GM18861 (cell line): ENCODE measurements around the gene PLCXD3.
"Not testable (repeated sequence)": the region's sequence is repeated elsewhere in the genome, so short reads cannot be mapped to it uniquely, and the experiment has no call there.

Experiments
- ATAC-seq: cut with Tn5 transposase; IDR thresholded peaks from one replicate; pipeline ENCODE4 v1.9.1; 2021; ENCODE audit not compliant: unreplicated experiment

The PLCXD3 gene

DNA sequence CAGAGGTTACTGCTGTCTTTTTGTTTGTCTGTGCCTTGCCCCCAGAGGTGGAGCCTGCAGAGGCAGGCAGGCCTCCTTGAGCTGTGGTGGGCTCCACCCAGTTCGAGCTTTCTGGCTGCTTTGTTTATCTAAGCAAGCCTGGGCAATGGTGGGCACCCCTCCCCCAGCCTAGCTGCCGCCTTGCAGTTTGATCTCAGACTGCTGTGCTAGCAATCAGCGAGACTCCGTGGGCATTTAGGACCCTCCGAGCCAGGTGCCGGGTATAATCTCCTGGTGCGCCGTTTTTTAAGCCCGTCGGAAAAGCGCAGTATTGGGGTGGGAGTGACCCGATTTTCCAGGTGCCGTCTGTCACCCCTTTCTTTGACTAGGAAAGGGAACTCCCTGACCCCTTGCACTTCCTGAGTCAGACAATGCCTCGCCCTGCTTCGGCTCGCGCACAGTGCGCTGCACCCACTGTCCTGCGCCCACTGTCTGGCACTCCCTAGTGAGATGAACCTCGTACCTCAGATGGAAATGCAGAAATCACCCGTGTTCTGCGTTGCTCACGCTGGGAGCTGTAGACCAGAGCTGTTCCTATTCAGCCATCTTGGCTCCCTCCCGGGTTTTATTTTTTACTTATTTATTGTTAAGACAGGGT is 16.8 kb downstream of the PLCXD3 start:
- not testable (repeated sequence) for ATAC-seq

GRCh38 chr5:41485533-41485932 is 24.9 kb downstream of the PLCXD3 start:
- ATAC-seq = no peak

DNA sequence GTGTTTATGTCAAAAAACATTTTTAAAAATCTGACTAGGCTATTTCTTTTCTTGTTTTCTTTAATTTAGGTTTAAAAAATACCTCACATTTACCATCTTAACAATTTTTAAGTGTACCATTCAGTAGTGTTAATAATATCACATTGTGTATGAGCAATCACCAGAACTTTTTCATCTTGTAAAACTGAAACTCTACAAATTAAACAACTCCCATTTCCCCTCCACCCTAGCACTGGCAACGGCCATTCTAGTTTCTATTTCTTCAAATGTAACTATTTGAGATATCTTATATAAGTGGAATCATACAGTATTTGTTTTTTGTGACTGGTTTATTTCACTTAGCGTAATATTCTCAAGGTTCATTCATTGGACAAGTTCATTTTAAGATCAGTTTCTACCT is 27.7 kb downstream of the PLCXD3 start:
- no peak for ATAC-seq

DNA sequence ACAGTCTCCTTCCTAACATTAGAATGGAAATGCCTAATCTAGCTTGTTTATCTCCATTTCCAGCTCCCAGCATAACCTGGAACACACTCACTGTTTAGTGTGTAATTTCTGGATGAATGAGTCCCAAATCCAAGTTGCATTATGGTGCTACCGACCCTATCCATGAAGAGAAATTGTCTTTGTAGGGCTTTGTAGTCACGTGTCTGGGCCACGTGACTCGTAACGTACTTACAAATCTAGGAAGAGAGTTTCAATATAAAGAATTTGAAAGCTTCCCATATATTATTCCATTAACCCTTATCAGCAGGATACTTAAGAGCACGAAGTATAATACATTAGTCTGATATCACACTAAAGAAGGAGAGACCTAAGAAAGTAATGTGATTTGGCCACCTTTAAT is 28.2 kb downstream of the PLCXD3 start:
- no peak for ATAC-seq

- not testable (repeated sequence) for ATAC-seq
These were observed 38.7 kb downstream of the PLCXD3 start for GRCh38 chr5:41471571-41472208.

DNA sequence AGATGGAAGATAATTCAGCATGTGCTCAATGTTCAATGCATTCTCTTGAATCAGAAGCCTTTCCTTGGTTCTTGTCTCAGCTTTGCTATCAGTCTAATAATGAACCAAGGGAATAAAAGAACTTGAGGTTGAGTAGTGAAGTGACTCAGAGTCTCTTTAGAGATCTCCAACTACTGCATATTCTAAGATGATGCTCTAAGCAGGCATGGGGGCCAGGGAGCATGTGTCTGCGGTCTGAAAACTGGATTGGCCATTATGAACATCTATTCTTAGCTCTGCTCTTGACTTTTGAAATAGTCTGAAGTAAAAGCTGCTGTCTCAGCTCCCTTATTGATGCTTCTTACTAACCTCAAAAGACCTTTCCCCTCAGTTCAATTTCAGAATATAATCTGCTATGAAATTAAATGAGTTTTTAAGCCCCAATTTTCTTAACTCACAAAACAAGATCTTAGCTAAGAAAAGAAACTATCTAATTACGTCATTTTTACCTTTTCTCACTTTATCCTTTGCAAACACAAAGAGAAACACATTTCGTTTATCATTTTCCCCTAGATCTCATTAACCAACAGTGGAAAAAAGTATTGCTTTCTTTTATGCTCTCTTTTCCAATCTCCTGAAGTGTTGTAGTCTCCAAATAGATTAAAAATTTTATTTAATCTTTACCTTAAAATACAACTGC is 44.8 kb downstream of the PLCXD3 start:
- ATAC-seq = no peak

DNA sequence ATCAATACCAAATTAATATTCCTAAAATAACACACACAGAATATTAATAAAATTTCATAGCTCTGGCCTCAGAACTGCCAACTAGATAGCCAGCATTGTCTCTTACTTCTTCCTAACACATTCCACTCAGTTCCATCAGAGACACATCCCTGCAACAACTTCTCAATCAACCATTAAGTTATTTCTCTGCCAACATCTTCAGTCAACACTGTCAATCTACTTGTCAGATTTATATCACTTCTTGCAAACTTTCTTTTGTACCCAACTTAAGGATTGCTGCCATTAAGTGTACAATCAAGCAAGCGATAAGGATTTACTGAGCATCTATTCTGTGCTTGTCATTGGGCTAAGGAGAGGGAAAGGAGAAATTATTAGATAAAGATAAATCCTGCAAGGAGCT is 50.8 kb downstream of the PLCXD3 start:
- no peak for ATAC-seq

DNA sequence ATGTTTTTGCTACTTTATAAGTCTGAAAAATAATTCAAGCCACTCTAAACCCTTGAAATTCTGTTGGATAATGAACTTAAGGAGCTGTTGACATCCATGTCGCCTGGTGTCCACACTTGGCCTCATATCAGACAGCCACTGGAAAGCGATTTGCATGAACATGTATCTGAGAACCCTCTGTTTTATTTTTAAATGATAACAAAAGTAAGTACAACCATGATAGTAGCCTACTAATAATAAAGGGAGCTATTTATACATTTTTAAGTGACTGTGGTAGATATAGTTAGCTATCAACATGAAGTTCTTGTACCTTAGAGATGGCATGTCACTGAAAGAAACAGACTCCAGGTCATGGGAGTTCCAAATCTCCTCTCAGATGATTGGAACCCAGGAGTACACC is 53.3 kb downstream of the PLCXD3 start:
- no peak for ATAC-seq

DNA sequence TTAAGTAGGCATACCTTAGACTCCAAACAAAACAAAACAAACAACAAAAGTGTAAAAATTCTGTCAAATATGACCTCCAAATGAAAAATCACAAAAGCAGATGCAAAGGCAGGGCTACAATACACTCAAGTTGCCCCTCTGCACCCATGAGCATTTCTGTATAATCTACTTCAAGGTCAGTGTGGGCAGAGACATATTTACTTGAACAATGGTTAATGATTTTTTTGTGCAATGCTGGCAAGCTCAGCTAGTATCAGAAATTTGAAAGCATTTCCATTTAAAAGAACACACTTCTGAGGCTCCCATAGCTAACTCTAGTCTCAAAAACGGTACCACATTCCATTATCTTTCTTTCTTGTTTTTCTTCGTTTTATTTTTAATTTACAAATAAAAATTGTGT is 57.9 kb downstream of the PLCXD3 start:
- no peak for ATAC-seq

- ATAC-seq = no peak
These were observed 62.5 kb downstream of the PLCXD3 start for GRCh38 chr5:41447650-41448510.

DNA sequence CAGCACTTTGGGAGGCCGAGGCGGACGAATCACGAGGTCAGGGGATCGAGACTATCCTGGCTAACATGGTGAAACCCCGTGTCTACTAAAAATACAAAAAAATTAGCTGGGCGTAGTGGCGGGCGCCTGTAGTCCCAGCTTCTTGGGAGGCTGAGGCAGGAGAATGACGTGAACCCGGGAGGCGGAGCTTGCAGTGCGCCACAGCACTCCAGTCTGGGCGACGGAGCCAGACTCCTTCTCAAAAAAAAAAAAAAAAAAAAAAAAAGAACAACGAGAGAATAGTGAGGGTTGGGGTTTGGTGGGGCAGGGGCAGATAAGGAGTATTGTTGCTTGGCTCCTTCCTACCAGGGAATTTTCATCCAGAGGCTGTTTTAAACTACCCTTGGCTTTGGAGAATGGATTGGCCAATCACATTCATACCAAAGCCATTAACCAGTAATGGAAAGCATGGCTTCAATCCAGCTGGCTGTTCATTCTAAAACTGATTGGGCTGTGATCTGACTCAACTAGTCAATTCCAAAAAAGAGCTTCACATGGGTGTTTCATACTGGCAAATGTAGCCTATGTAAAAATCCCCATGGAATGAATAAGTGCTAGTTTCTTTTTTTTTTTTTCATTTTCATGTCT is 64.4 kb downstream of the PLCXD3 start:
- no peak for ATAC-seq

DNA sequence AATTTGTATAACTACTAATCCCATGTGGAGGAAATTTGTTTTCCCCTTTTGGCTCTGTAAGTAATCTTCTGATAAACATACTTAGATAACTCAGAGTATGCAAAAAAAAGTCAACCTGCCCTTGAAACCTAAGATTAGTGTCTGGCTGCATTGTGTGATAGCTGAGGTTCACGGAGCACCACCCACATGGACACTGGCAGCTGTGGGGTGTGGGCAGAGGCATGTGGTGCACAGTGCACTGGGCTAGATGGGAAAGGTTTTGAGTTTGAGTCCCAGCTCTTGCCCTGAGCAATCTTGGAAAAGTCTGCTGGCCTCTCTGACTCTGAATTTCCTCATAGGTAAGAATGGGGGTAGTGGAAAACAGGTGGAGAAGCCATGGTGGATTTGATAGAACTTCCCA is 75.1 kb downstream of the PLCXD3 start:
- ATAC-seq = no peak

- no peak for ATAC-seq
These were observed 76.7 kb downstream of the PLCXD3 start for GRCh38 chr5:41433552-41434181.

GRCh38 chr5:41432481-41433253 is 77.7 kb downstream of the PLCXD3 start:
- ATAC-seq = no peak

- no peak for ATAC-seq
These were observed 82.9 kb downstream of the PLCXD3 start for GRCh38 chr5:41427505-41427904.

GRCh38 chr5:41425736-41426135 is 84.7 kb downstream of the PLCXD3 start:
- ATAC-seq = no peak

GRCh38 chr5:41420492-41421067 is 89.8 kb downstream of the PLCXD3 start:
- ATAC-seq = no peak

DNA sequence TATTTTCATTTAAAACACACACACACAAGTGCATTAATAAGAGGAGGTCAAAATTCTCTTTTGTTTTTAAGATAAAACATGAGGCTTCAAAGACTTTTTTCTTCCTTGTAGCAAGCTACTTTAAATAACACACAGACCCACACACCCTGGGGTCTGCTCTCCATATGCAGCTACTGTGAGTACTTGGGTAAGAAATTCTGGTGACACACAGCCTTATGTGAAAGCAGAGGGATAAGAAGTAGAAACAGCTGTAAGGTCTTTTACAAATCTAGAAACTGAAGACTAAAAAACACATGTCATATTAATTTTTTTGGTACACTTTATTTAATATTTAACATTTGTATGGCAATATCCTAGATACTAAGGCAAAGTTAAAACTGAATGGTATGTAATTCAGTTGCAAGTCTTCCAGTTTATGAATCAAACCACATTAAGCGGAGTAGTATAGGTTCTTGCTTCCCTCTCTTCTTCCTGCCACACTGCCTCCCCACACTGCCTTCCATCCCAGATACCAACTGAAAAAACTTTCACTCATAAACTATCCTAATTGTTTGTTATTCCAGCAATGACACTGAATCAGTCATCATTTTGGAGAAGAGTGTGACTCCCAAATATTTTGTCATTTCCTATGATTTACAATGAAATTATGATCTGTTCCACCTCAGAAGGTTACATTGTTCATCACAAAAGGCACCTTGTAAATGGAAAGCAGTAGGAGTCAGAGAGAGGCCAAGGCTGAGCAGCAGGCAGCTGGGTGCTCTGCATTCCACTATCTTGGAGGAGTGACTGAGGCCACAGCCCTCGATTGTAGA is 92.0 kb downstream of the PLCXD3 start:
- no peak for ATAC-seq

DNA sequence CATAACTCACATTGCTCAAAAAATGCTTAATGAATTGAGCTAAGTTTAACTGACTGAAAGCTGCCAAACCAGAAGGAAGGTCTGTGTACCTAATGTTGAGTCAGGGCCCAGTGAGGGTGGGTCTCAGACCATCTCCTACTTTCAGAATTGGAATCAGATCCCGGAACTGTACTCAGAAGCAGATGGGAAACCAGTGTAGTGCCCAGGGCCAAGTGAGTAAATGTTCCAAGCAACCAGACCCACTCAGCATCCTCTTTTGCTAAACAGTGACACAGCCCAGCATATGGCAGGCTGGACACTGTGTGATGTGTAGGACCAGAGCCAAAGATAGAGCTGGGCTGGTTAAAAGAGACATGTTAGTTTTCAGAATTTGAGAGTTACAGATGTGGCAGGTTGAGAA is 94.1 kb downstream of the PLCXD3 start:
- no peak for ATAC-seq
